ENCODE results near the gene ZNF8. TPM values are rescaled to one million over a fixed set of nuclear protein-coding genes. Genes with fewer than 3 reads are reported as not detected.

The ZNF8 gene
- 10 to 100 TPM in 2 of 4 donors, 1 to 10 TPM in 2; 5.6 to 11.6 (median 9.5) TPM for total RNA-seq

DNA sequence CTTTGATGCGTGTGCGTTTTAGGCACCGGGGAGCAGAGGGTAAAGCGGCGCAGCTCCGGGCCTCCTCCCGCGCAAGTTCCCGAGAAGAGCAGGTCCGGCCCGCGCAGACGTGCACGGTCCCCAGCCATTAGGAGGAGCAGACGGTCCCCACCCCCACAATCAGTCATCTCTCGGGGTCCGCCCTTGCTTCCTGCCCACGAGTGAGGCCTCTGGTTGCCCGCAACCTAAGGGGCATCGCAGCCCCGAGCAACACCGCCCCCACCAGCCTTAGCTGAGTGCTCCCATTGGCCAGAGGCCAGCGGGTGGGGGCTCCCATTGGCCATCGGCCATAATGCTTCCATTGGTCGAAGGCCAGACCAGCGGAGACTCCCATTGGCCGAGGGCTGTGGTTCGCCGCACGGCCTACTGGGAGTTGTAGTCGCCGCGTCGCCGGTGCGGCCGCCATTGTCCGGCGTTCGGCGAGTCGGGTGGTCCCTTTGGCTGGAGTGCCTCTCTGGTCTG lies at the start of gene ZNF8:
ZNF8 (plus strand) TSS at position 415 of the 501 bp plus-strand sequence. CDS start 127 bp downstream, outside the sequence.
- peaks cover 0 to 35% (median 0%) of the 10 kb centered on the region in 3 donors for H3K4me1 ChIP-seq
- no peaks in the 10 kb centered on the region for H3K27me3 ChIP-seq
- peaks cover 0 to 46% of the 10 kb centered on the region in 2 donors for H3K36me3 ChIP-seq
- peak; percentile 98 for ATAC-seq
- H3K27ac ChIP-seq: peak within 1 kb of the TSS; percentile 72 to 95 (median 92)
- WGBS, 2 donors (ENCODE audit: low coverage in 1 of 2): no CpG with 5 or more reads among the region's 42 CpGs
- peak within 1 kb of the TSS; percentile 66 to 90 for H3K4me3 ChIP-seq
- TF ChIP-seq, protein P1, sequence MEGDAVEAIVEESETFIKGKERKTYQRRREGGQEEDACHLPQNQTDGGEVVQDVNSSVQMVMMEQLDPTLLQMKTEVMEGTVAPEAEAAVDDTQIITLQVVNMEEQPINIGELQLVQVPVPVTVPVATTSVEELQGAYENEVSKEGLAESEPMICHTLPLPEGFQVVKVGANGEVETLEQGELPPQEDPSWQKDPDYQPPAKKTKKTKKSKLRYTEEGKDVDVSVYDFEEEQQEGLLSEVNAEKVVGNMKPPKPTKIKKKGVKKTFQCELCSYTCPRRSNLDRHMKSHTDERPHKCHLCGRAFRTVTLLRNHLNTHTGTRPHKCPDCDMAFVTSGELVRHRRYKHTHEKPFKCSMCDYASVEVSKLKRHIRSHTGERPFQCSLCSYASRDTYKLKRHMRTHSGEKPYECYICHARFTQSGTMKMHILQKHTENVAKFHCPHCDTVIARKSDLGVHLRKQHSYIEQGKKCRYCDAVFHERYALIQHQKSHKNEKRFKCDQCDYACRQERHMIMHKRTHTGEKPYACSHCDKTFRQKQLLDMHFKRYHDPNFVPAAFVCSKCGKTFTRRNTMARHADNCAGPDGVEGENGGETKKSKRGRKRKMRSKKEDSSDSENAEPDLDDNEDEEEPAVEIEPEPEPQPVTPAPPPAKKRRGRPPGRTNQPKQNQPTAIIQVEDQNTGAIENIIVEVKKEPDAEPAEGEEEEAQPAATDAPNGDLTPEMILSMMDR (IDR thresholded peaks at IDR 0.05): peak in 1 of 4 experiments; percentile 41
- TF ChIP-seq POLR2A (IDR thresholded peaks at IDR 0.05) (peak; percentile 29 to 54), EP300 (IDR thresholded peaks at IDR 0.05) (no peak), POLR2AphosphoS5 (IDR thresholded peaks at IDR 0.05) (peak; percentile 97)
- H3K9me3 ChIP-seq: peaks cover 0 to 38% (median 0%) of the 10 kb centered on the region in 3 donors

DNA sequence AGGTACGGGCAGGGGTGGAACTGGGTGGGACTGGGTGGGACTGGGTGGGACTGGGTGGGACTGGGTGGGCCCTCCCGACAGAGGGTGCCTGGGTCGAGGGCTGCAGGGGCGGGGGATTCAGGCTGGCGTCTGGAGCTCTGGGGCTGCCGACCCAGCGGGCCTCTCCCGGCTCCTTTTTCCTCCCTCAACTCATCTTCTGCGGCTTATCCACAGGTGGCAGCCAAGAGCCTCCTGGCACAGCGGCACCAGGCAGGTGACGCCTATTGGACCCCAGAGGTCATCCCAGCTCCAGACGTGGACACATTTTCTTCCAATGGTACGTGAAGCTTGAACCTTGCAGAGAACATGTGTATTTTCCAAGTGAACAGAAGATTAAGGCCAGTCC lies 49.5 kb upstream of the ZNF8 start:
- Histone ChIP-seq H3K27me3 (no peaks in the 10 kb centered on the region), H3K27ac (peak overlapping the region in 3 of 4 donors; percentile 77 to 86 (median 82)), H3K4me3 (peak overlapping the region; percentile 53 to 77), H3K9me3 (peaks cover 0 to 94% (median 4%) of the 10 kb centered on the region in 3 donors), H3K36me3 (peaks cover 0 to 47% of the 10 kb centered on the region in 2 donors), H3K4me1 (peaks cover 0 to 19% (median 9%) of the 10 kb centered on the region in 3 donors)
- WGBS, 2 donors (ENCODE audit: low coverage in 1 of 2): 0 to 27% methylated on average over 3 to 4 of the region's 13 CpGs
- ATAC-seq: no peak
- TF ChIP-seq POLR2AphosphoS5 (IDR thresholded peaks at IDR 0.05) (no peak), POLR2A (IDR thresholded peaks at IDR 0.05) (no peak), EP300 (IDR thresholded peaks at IDR 0.05) (no peak)
- TF ChIP-seq, protein P1 (IDR thresholded peaks at IDR 0.05): no peak

DNA sequence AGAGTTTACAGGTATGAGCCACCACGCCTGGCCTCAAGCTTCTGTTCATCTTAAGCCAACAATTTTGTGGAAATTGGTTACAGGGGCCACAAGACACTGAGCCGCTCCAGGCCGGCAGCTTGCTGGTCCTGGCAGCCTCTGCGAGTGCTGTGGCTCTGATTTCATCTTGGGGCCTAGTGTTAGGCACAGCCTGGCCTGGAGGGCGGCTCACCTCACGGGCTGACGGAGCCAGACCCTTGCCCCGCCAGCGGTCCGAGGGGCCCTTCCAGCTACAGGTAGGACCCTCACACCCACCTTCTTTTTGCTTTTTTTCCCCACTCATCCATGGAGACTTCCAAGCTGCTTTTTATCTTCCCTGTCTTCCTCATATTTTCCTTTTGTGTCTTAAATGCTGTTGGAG lies 41.4 kb upstream of the ZNF8 start:
- peaks cover 0 to 99% of the 10 kb centered on the region in 2 donors for H3K36me3 ChIP-seq
- H3K27ac ChIP-seq: no peak overlapping the region
- no peak overlapping the region for H3K4me3 ChIP-seq
- peaks cover 0 to 98% (median 14%) of the 10 kb centered on the region in 3 donors for H3K9me3 ChIP-seq
- no peak for TF ChIP-seq POLR2A (IDR thresholded peaks at IDR 0.05)
- TF ChIP-seq POLR2AphosphoS5 (IDR thresholded peaks at IDR 0.05): no peak
- TF ChIP-seq, protein P1 (IDR thresholded peaks at IDR 0.05): no peak
- TF ChIP-seq EP300 (IDR thresholded peaks at IDR 0.05): no peak
- no peaks in the 10 kb centered on the region for H3K4me1 ChIP-seq
- H3K27me3 ChIP-seq: no peaks in the 10 kb centered on the region
- ATAC-seq: no peak
- 100% methylated on average over 2 of the region's 10 CpGs; no CpG with 5 or more reads in 1 of the 2 donors for WGBS, 2 donors (ENCODE audit: low coverage in 1 of 2)

DNA sequence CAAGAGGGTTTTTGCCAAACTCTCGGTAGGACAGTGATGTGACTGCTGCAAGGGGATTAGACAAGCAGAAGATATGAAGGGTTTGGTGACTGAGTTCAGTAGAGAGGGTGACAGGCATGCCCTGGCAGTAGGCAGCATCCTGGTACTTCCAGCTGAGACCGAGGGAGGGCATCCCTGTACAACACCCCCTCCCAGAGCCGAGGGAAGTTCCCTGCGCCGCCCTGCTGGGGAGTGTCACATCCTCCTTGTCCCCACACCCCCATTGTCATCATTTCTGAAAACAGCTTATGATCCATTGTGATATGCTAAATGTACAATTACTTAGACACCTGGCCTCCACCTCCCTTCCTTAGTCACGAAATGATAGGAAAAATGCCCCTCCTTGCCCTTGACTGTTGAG lies 35.4 kb upstream of the ZNF8 start:
- peaks cover 0 to 100% (median 12%) of the 10 kb centered on the region in 3 donors for H3K9me3 ChIP-seq
- TF ChIP-seq, protein P1 (IDR thresholded peaks at IDR 0.05): no peak
- TF ChIP-seq POLR2A (IDR thresholded peaks at IDR 0.05) (no peak), EP300 (IDR thresholded peaks at IDR 0.05) (no peak), POLR2AphosphoS5 (IDR thresholded peaks at IDR 0.05) (no peak)
- no peaks in the 10 kb centered on the region for H3K4me1 ChIP-seq
- no peaks in the 10 kb centered on the region for H3K27me3 ChIP-seq
- no peak overlapping the region for H3K27ac ChIP-seq
- H3K4me3 ChIP-seq: no peak overlapping the region
- ATAC-seq: no peak
- H3K36me3 ChIP-seq: peaks cover 12 to 100% of the 10 kb centered on the region in 2 donors
- WGBS, 2 donors (ENCODE audit: low coverage in 1 of 2): 80 to 93% methylated on average over 1 to 5 of the region's 6 CpGs

DNA sequence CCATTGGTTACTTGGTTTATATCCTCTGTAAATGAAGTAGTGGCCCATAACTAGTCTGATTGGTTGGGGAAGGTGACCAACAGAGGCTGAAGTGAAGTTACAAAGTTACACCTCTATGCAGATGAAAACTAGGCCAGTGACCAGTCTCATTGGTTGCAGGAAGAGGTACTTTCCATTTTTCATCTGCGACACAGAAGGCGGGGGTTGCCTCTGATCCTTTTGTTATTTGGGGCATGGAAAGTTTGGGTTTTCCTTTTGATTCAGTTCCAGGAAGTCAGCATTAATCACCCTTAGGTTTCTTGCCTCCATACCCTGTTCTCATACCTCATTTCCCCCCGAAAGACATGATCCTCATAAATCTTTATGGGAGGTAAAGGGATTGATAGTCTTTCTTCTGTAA lies 29.9 kb upstream of the ZNF8 start:
- Histone ChIP-seq H3K9me3 (peaks cover 0 to 100% (median 4%) of the 10 kb centered on the region in 3 donors), H3K4me3 (no peak overlapping the region), H3K4me1 (no peaks in the 10 kb centered on the region), H3K27me3 (no peaks in the 10 kb centered on the region), H3K36me3 (peaks cover 12 to 100% of the 10 kb centered on the region in 2 donors), H3K27ac (no peak overlapping the region)
- 94 to 100% methylated on average over 2 of the region's 3 CpGs for WGBS, 2 donors (ENCODE audit: low coverage in 1 of 2)
- ATAC-seq: no peak
- TF ChIP-seq POLR2A (IDR thresholded peaks at IDR 0.05) (no peak), POLR2AphosphoS5 (IDR thresholded peaks at IDR 0.05) (no peak), EP300 (IDR thresholded peaks at IDR 0.05) (no peak)
- TF ChIP-seq, protein P1 (IDR thresholded peaks at IDR 0.05): no peak

All from gastroesophageal sphincter (tissue), 4 donors.